Esophagus mucosa (tissue), 1 donor: ENCODE measurements around the gene G2E3. TPM values are rescaled to one million over a fixed set of nuclear protein-coding genes. Genes with fewer than 3 reads are reported as not detected.
"Not testable (repeated sequence)": the region's sequence is repeated elsewhere in the genome, so short reads cannot be mapped to it uniquely, and the experiment has no call there.

Experiments
- ATAC-seq: fragments of 200-7000 bp; cut with Tn5 transposase; one replicate; pipeline ENCODE4 v1.9.1; 2020
- total RNA-seq: library from RNA; stranded (reverse); gene quantifications from one replicate; pipeline ENCODE4 v1.2.4, GENCODE V29; 2023
- donor health status: DM: yes; HTN: yes; CAD: no.

Gene G2E3
- total RNA-seq, 1 donor from 2014 or later, result 9.6 TPM

DNA sequence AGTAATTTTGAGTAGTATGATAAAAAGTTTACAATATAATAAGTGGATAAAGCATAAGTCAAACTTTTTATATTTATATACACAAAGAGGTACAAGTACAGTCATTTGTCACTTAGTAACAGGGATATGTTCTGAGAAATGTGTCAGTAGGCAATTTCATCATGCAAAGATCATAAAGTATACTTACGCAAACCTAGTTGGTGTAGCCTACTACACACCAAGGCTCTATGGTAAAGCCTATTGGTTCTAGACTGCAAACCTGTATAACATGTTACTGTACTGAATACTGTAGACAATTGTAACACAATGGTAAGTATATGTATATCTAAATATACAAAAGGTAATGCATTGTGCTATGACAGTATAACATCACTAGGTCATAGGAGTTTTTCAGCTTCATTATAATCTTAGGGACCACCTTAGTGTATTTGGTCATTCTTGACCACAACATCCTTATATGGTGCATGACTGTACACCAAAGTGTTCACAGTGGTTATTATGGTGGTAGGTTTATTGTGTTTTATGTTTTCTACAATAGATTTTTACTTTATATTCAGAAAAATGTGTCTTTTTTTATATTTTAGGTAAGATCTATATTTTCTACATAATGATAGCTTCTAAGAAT lies 48.3 kb downstream of the G2E3 start:
- ATAC-seq, result peak; percentile 52

DNA sequence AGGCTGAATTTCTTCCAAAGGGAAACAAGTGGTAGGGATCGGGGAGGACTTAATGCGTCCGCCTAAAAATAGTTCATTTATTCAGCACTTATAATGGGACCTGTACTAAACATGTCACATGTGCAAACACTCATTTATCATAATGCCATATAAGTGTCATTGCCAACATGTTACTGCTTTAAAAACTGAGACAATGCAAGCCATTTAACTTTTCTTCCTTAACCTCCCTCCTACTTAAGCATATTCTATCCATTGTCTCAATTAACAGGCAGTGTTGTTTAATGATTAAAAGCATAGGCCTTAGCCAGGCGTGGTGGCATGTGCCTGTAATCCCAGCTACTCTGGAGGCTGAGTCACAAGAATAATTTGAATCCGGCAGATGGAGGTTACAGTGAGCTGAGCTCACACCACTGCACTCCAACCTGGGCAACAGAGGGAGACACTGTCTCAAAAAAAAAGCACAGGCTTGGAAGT lies 49.6 kb downstream of the G2E3 start:
- ATAC-seq, result peak; percentile 83

DNA sequence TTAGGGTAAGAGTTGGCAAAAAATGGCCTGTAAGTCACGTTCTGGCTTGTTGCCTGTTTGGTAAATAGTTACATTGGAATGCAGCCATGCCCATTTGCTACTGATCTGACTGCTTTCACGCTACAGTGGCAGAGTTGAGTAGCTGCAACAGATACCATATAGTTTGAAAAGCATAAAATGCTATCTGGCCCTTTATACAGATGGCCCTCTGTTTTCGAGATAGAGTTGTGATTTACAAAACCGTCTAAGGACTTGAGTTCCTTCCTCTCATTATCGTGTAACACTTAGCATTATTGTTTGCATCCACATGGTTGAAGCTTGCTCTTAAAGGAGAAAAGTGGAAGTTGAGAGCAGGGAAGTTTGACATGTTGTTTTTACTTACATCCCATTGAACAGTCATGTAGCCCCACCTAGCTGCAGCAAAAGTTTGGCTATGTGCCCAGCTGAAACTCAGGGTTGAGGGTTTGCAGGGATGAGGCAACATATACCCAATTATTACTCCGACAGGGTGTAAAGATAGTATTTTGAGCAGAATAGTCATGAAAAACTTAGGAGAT lies 51.9 kb downstream of the G2E3 start:
- ATAC-seq, result peak; percentile 37

DNA sequence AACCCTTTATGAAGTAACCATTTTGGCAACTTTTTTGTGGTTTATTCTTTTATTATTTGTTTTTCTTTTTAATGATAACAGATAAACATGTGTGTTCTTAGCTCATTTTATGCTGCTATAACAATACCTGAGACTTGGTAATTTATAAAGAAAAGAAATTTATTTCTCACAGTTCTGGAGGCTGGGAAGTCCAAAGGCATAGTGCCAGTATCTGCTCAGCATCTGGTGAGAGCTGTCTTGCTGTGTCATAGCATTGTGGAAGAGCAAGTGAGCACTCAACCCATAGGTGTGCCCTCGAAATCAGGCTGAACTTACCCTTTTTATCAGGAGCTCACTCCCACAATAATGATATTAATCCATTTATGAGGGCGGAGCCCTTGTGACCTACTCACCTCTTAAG lies 55.2 kb downstream of the G2E3 start:
- ATAC-seq, result peak; percentile 17

DNA sequence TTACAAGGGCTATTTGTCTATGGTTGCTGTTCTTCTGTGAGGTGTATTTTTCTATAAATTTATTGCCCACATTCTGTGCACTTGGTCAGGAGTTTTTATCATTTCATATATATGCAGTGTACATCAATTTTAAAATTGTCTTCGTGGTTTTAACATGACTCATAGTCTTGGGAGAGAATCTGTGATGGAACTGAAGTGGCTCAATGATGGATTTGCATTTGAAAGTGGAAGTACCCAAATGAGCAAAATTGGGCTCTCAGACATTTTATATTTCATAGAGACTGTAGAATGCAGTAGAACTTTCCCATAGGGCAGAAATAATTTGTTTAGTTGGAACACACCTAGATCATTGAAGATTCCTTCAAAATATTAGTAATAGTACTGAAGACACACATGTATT lies 61.2 kb downstream of the G2E3 start:
- no peak for ATAC-seq

DNA sequence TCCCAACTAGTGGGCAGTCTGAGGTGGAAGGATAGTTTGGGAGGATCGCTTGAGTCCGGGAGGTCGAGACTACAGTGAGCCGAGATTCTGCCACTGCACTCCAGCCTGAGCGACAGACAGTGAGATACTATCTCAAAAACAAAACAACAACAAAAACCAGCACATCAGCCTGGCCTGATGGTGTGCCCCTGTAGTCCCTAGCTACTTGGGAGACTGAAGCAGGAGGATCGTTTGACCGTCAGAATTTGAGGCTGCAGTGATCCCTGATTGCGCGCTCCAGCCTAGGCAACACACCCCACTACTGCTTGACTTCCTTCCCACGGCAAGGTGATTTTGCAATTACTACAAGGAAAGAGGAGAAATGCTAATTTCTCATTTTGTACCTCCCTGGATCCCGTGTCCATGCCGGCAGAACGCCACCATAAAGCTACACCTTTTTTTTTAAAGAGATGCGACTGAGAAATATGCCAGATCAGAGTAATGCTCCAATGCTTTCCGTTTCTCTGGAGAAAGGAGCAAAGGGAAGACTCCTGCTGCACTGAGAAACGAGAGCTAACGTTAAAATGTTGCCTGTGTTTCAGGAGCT lies 62.5 kb downstream of the G2E3 start:
- peak; percentile 47 for ATAC-seq

DNA sequence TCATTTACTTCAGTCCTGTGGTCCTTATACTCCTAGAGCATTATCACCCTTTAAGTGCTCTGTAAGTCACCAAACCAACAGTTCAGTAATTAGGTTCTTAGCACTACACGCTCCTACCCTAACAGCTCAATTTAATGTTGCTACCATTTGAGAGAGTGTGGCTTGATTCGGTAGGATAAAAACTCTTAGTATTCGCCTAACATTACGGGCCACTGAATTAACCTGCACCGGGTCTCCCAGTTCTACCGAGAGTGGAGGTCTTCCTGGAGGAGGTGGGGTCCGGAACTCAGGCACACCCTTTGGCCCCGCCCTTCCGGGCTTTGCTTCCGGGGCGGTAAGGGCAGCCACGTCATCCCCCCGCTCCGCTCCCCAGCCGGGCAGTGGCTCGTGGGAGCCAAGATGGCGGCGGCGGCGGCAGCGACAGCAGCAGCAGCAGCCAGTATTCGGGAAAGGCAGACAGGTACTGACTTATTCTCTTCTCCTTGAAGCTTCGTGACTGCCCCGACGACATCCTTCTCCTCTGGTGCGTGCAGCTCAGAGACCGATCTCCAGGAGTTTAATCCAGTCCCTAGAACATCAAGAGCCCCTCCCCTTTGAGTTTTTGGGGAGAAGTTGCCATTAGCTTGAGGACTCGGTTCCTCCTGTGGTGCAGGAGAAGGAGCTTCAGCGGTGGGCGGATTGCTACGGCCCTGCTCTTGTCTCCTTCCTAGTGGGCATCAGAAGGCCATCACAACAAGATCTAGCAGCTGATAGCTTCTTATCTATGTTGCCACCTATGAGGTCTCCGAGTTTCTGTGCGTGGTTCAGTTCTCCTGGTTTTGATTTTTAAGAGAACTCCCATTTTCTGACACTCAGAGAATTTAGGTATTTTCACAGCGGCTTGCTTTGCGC lies 63.2 kb downstream of the G2E3 start, which contains the start of gene SCFD1:
TSS of gene SCFD1 (plus strand) at position 380 of the 891 bp plus-strand sequence. CDS start at position 400, 20 bp downstream.
- peak; percentile 100 for ATAC-seq

DNA sequence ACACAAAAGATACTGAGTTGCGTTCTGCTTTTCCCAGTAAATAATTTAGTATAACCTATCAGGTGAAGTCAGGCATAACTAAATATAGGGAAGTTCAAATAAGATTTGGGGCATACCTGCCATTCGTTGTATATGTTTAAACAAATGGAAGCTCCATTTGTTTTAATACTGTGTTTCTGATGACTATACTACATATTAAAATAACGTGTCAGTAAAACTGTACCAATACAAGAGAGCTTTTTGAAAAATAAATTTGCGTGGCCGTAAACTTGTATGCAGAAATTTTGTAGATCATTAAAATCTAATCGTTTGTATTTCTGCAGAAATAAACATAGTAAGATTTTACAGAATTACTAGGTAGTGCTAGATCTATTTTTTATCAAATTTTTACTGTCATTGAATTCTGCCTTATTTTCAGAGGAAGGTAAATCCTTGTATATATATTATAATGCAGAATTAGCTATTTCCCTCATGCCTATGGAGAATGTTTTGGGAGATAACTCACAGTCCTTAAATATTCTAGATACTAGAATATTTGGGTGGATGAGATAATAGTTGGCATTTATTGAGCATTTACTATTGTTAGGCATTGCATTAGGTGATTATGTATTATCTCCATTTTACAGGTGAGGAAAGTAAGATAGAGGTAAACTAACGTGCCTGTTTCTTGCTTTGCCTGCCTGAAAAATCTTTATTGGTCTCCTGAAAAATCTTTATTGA lies 64.6 kb downstream of the G2E3 start:
- no peak for ATAC-seq

DNA sequence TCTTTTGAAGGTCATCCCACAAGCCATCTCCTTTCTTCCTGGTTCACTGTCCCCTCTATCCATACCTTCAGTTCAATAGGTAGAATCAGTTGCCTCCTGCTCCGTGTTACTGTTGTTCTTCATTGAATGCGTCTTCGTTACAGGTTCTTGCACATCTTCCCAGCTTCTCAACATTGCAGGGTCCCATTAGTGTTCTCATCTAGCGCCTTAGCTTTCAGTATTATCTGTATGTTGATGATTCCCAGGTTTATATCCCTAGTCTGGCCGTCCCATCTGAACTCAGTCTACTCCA lies 65.1 kb downstream of the G2E3 start:
- ATAC-seq, result no peak

DNA sequence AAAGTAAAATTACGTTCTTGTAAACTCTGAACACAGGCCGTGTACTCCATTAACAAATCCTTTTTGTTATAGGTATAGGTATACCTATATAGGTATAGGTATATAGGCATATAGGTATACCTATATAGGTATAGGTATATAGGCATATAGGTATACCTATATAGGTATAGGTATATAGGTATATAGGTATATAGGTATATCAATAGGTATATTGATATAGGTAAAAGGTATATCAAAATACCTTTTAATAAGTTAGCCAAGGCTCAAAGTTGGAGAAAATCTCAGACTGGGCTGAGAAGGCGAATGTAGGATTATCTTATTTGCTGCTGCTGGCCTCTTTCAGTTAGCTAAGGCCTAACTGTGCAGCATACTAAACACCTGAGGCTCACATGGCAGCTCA lies 66.6 kb downstream of the G2E3 start:
- no peak for ATAC-seq

DNA sequence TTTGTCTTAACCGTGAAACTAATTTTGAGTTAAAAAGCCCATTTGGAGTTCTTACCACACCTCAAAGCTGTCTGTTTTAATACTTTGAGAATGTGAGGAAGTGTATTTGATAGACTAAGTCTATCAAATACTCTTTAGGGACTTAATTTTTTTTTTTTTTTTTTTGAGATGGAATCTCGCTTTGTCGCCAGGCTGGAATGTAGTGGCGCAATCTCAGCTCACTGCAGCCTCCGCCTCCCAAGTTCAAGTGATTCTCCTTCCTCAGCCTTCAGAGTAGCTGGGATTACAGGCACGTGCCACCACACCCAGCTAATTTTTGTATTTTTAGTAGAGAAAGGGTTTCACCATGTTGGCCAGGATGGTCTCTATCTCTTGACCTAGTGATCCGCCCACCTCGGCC lies 70.5 kb downstream of the G2E3 start:
- ATAC-seq, result not testable (repeated sequence)

DNA sequence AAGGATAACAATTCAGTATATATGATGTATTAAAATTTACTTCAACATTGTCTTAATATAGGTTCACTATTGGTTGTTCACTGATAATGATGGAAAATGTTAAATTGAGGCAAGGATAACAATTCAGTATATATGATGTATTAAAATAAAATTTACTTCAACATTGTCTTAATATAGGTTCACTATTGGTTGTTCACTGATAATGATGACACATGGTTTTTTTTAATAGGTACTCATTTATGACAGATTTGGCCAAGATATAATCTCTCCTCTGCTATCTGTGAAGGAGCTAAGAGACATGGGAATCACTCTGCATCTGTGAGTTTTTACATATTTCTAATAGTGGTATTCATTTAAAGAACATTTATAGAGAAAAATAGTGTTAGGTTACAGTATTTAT lies 71.3 kb downstream of the G2E3 start:
- ATAC-seq, result no peak

DNA sequence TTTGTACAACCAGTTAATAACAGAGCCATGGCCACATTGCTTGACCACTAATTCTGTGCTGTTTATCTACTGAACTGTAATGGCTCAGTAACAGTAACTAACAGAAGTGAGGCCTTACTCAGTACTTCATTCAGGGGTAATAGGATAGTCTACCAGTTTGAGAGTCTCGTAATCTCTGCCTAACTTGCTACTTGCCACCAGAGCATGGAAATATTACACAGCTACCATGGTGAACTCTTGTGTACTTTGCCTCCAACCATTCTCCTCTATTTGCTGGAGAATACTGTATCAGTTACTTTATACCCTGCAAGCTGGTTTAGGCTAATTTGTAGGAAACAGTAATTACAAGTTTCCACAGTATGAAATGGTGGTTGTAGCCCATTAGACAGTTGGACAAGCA lies 73.8 kb downstream of the G2E3 start:
- ATAC-seq, result no peak

DNA sequence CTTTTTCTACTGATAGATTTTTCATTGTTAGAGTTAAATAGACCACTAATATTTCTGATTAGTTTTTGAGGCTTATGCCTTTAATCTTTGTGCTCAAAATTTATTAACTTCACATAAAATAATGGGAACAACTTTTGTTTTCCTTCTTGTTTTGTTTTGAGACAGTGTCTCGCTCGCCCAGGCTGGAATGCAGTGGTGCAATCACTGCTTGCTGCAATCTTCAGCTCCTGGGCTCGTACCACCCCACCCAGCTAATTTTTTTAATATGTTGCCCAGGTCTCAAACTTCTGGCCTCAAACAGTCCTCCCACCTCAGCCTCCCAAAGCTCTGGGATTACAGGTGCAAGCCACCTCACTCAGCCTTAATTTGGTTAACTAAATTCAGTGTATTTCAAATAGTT lies 80.0 kb downstream of the G2E3 start:
- ATAC-seq, result no peak

DNA sequence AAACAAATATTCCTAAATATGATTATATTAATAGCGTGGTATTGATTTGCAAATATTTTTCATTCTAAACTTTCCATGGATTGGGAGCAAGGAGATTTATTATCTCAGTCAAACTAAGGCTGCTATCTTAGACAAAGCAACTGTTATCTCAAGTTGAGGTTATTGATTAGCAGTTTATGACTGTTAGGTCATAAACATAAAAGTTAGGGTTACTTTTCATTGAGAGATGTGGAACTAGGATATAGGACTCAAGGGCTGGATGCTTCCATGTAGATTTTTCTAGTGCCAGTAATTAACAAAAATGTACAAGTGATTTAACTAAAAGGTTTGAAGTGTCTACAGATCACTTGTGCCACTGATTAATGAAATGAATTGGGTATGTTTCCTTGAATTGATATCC lies 82.2 kb downstream of the G2E3 start:
- no peak for ATAC-seq

DNA sequence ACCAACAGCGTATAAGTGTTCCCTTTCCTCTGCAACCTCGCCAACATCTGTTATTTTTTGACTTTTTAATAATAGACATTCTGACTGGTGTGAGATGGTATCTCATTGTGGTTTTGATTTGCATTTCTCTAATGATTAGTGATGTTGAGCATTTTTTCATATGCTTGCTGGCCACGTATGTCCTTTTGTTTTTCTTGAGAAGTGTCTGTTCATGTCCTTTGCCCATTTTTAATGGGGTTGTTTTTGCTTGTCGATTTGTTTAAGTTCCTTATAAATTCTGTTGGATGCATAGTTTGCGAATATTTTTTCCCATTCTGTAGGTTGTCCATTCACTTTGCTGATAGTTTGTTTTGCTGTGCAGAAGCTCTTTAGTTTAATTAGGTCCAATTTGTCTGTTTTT lies 85.5 kb downstream of the G2E3 start:
- not testable (repeated sequence) for ATAC-seq

DNA sequence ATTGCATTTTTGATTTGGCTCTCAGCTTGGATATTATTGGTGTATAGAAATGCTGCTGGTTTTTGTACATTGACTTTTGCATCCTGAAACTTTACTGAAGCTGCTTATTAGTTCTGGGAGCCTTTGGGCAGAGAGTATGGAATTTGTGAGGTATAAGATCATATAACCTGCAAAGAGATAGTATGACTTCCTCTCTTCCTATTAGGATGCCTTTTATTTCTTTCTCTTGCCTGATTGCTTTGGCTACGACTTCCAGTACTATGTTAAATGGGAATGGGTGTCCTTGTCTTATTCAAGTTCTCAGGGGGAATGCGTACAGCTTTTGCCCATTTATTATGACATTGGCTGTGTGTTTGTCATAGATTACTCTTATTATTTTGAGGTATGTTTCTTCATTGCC lies 86.6 kb downstream of the G2E3 start:
- no peak for ATAC-seq

DNA sequence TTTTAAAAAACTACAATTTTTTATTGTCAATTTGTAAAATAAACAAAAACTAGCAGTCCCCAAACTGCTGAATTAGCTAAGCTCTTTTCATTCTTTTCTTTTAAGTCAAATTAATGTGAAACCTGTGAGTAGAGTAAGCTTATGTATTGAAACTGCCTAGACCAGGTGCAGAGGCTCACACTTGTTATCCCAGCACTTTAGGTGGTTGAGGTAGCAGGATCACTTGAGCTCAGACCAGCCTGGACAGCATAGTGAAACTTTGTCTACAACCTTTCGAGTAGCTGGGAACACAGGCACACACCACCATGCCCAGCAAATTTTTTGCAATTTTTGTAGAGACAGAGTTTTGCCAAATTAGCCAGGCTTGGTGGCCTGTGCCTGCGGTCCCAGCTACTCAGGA lies 89.5 kb downstream of the G2E3 start:
- ATAC-seq, result no peak

DNA sequence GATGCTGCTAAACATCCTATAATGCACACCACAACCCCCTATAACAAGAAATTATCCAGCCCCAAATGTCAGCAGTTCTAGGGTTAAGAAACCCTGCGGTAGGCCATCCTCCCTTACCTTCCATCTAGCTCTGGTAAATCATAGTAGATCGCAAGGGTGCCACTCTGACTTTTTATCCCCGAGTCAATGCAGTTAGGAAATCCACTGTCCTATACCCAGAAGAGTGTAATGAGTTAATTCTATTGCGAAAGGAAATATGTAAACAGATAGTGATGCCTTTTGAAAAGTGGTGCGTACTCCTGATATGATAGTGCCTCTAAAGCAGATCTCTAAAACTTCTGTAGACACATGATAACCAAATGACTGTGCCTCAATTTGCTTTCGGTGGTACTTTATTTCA lies 93.0 kb downstream of the G2E3 start:
- no peak for ATAC-seq

DNA sequence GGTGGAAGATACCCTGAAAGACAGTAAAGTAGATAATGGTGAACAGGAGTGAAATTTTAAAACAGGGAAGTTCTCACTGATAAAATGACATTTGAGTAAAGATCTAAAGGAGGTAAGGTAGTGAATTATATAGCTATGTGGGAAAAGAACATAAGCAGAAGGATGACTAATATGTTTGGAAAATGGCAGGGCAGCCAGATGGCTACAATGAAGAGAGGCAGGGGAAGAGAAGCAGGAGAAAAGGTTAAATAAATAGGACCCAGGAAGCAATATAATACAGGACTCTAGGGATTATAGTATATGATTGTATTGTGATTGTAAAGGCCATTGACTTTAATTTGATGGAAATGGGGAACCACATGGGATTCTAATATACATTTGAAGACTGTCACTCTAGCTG lies 96.2 kb downstream of the G2E3 start:
- no peak for ATAC-seq

DNA sequence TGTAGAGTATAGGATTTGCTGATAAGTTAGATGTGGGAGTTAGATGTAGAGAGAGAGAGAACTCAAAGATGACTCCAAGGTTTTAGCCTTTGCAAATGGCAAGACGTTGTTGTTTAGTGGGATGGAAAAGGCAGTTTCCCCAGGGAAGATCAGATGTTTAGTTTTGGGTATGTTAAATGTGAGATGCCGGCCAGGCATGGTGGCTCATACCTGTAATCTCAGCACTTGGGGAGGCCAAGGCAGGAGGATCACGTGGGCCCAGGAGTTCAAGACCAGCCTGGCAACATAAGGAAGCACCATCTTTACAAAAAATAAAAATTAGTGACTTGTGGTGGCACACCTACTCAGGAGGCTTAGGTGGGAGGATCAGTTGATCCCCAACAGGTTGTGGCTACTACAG lies 96.7 kb downstream of the G2E3 start:
- no peak for ATAC-seq

DNA sequence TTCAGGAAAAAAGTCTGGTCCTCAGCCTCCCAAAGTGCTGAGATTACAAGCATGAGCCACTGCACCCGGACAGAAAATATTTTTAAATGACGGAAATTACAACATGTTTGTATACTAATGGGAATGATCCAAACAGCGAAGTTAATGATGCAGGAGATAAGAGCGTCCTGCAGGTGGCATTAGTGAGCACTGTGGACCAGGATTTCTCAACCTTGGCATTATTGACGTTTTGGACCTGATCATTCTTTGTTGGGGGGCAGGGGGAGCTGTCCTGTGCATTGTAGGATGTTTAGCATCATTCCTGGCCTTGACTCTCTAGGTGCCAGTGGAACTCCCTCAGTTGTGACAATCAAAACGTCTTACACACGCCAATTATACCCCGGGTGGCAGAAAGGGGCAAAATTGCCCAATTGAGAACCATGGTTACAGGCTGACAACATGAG lies 97.3 kb downstream of the G2E3 start:
- ATAC-seq, result peak; percentile 65

DNA sequence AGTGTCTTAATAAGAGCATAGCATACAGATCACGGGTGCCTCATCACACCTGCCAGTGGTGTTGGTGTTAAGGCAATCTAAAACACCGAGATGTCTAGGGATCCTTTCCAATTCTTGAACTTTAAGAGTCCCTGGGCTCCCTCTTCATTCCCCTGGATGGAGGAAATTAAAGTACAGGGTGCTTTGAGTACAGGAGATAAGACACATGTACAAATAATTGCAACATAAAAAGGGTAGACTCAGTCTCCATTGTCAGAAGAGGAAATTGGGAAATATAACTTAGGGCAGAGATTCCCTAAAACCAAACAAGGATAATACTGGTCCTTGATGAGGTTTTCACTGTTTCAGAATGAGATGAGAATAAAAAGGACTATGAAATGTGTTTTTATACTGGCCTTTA lies 98.1 kb downstream of the G2E3 start:
- no peak for ATAC-seq
